Brain microvascular endothelial cell (primary cell): ENCODE results near the gene AMT.

Source experiments
- DNase-seq: peaks from one replicate; pipeline ENCODE4 v3.0.0-alpha.2; 2020
- H3K27ac ChIP-seq: fragments of 250-450 bp; sonication (Bioruptor Pico); 2 replicates; pipeline ENCODE4 v1.5.1; 2020; ENCODE audit warnings: mild to moderate bottlenecking, moderate library complexity
- H3K27me3 ChIP-seq: fragments of 250-450 bp; sonication (Bioruptor Pico); replicated peaks from 2 replicates; pipeline ENCODE4 v1.5.1; 2020; ENCODE audit warnings: mild to moderate bottlenecking
- H3K36me3 ChIP-seq: fragments of 250-450 bp; sonication (Bioruptor Pico); replicated peaks from 2 replicates; pipeline ENCODE4 v1.5.1; 2020; ENCODE audit warnings: mild to moderate bottlenecking
- H3K4me3 ChIP-seq: 2 replicates; pipeline ENCODE4 v1.5.1; 2011; ENCODE audit warnings: low read depth, mild to moderate bottlenecking, control low read depth, low read length, moderate library complexity
- CTCF ChIP-seq: IDR thresholded peaks from 2 replicates; pipeline ENCODE4 v1.5.1; 2011; ENCODE audit warnings: low read depth, mild to moderate bottlenecking, moderate library complexity, low read length, control low read depth, inconsistent platforms; ENCODE audit errors: missing control alignments
- in situ Hi-C: cut with HindIII; loops from 2 replicates; pipeline ENCODE4 v1.10.0; 2017; ENCODE audit warnings: low sequenced_read_pairs, low pct_ligation_motif_present

The AMT gene

GRCh38 chr3:49389297-49389696 lies 33.0 kb downstream of the AMT start:
- Histone ChIP-seq H3K4me3 (no peak overlapping the region), H3K36me3 (no peaks in the 10 kb centered on the region), H3K27me3 (no peaks in the 10 kb centered on the region), H3K27ac (no peak overlapping the region)
- DNase-seq: no peak
- in situ Hi-C loops: no loop called here
- TF ChIP-seq CTCF: no peak

GRCh38 chr3:49388289-49388820 lies 33.9 kb downstream of the AMT start:
- no peak for TF ChIP-seq CTCF
- Histone ChIP-seq H3K36me3 (no peaks in the 10 kb centered on the region), H3K27ac (no peak overlapping the region), H3K27me3 (no peaks in the 10 kb centered on the region), H3K4me3 (no peak overlapping the region)
- DNase-seq: no peak
- in situ Hi-C loops: no loop called here

- in situ Hi-C loops: no loop called here
- TF ChIP-seq CTCF: no peak
- H3K27ac ChIP-seq: no peak overlapping the region
- no peaks in the 10 kb centered on the region for H3K36me3 ChIP-seq
- no peaks in the 10 kb centered on the region for H3K27me3 ChIP-seq
- no peak for DNase-seq
- H3K4me3 ChIP-seq: no peak overlapping the region
These were observed 34.6 kb downstream of the AMT start for GRCh38 chr3:49387721-49388120.

GRCh38 chr3:49386056-49386756 lies 36.1 kb downstream of the AMT start:
- no peak overlapping the region for H3K4me3 ChIP-seq
- H3K27ac ChIP-seq: no peak overlapping the region
- no peaks in the 10 kb centered on the region for H3K27me3 ChIP-seq
- in situ Hi-C loops: no loop called here
- DNase-seq: no peak
- no peaks in the 10 kb centered on the region for H3K36me3 ChIP-seq
- no peak for TF ChIP-seq CTCF

- Histone ChIP-seq H3K36me3 (no peaks in the 10 kb centered on the region), H3K27me3 (no peaks in the 10 kb centered on the region), H3K4me3 (no peak overlapping the region), H3K27ac (no peak overlapping the region)
- DNase-seq: no peak
- in situ Hi-C loops: no loop called here
- no peak for TF ChIP-seq CTCF
These were observed 36.7 kb downstream of the AMT start for GRCh38 chr3:49385617-49386016.

- Histone ChIP-seq H3K36me3 (no peaks in the 10 kb centered on the region), H3K27me3 (no peaks in the 10 kb centered on the region), H3K27ac (no peak overlapping the region), H3K4me3 (no peak overlapping the region)
- in situ Hi-C loops: no loop called here
- DNase-seq: no peak
- no peak for TF ChIP-seq CTCF
These were observed 38.9 kb downstream of the AMT start for GRCh38 chr3:49383387-49383786.
